Adrenal gland (tissue), 12 donors: ENCODE results near the gene PRKCB. TPM values are rescaled to one million over a fixed set of nuclear protein-coding genes. Genes with fewer than 3 reads are reported as not detected.

Source experiments
- DNase-seq, 7 donors: peaks; one replicate each; pipeline ENCODE4 v3.0.0-alpha.2; 2019 to 2020
- H3K27ac ChIP-seq, 5 donors: fragments of 200-600 bp; sonication (generic) in 4 of 5; 1 replicate in 3 of 5; 2 replicates in 2 of 5; pipeline versions ENCODE4 v1.5.1 to v1.8.0; 2016 to 2020; ENCODE audit warnings: mild to moderate bottlenecking in 1 of 5
- H3K27me3 ChIP-seq: fragments of 200-600 bp; 2 replicates; pipeline ENCODE4 v1.8.0; 2021
- H3K36me3 ChIP-seq, 2 donors: fragments of 200-600 bp; replicated peaks in 1 of 2; 1 replicate in 1 of 2; 2 replicates in 1 of 2; pipeline versions ENCODE4 v1.5.1 to v1.8.0; 2018 to 2022
- H3K4me1 ChIP-seq, 2 donors: fragments of 200-600 bp; replicated peaks in 1 of 2; 1 replicate in 1 of 2; 2 replicates in 1 of 2; pipeline versions ENCODE4 v1.5.1 to v1.8.0; 2018 to 2021
- H3K4me3 ChIP-seq, 4 donors: fragments of 200-600 bp; sonication (generic) in 3 of 4; one replicate each; pipeline ENCODE4 v1.5.1; 2016 to 2018
- H3K9me3 ChIP-seq, 3 donors: fragments of 200-600 bp; sonication (generic) in 1 of 3; replicated peaks in 1 of 3; 1 replicate in 2 of 3; 2 replicates in 1 of 3; pipeline versions ENCODE4 v1.5.1 to v1.8.0; 2016 to 2021
- POLR2A ChIP-seq, 2 donors: fragments of 450-650 bp; IDR thresholded peaks; one replicate each; pipeline ENCODE4 v1.6.1; 2017; ENCODE audit warnings: antibody characterized with exemption in 2 of 2, mild to moderate bottlenecking in 2 of 2, moderate library complexity in 1 of 2
- WGBS, 4 donors: extraction: QIAGEN DNeasy Blood & Tissue Kit in 2 of 4; methylation state at CpG; one replicate each; pipeline versions ENCODE4 v1.1.5 to v1.1.7; 2013 to 2017; 5-methylcytosine and 5-hydroxymethylcytosine counted together
- intact Hi-C, 2 donors: fragments of 100-400 bp; cut with DNase I; formaldehyde crosslinking; loops; one replicate each; pipeline versions ENCODE4 v1.14.1 to v1.15.0; 2022 to 2023
- polyA plus RNA-seq, 3 donors: library from polyadenylated mRNA; stranded (reverse); fragments of 200-250 nt in 2 of 3; fragments of 350-450 nt in 1 of 3; fragmentation: Illumina TruSeq in 1 of 3; extraction: RNeasy Lipid Tissue Mini Kit (QIAGEN cat#74804) in 1 of 3; gene quantifications; one replicate each; pipeline ENCODE4 v1.2.3, GENCODE V29; 2013 to 2014
- total RNA-seq, 9 donors: library from RNA; depleted of rRNA in 4 of 9; stranded (reverse); fragments of >200 nt in 4 of 9; fragments of 120-200 nt in 1 of 9; fragmentation: NEBNext Ultra II Directional in 1 of 9; extraction: Animal tissue kit (Norgen Biotek cat#: 25700) in 1 of 9; gene quantifications; one replicate each; pipeline versions ENCODE4 v1.1.0 to v1.2.4, GENCODE V29; 2013 to 2023
- TF ChIP-seq, protein P1 (sequence below), 6 experiments: fragments of 450-650 bp in 4 of 6; fragments of 200-600 bp in 2 of 6; sonication (generic) in 1 of 6; IDR thresholded peaks; 1 replicate in 5 of 6; 2 replicates in 1 of 6; pipeline versions ENCODE4 v1.5.1 to v1.8.0; 2016 to 2021; ENCODE audit warnings: antibody characterized with exemption in 6 of 6, mild to moderate bottlenecking in 2 of 6, moderate library complexity in 1 of 6
- donor health status: healthy with polysubstance abuse.
- donor health status: Bipolar disorder and iron deficiency.
- donor health status: DM: yes; HTN: yes; CAD: no.
- donor health status: DM: no; HTN: no; CAD: no.
- donor health status: DM: no; HTN: no; CAD: no.
- donor health status: DM: yes; HTN: yes; CAD: no.

The PRKCB gene
- total and polyA plus RNA-seq, 12 donors: 0.54 to 8.0 (median 3.0) TPM

DNA sequence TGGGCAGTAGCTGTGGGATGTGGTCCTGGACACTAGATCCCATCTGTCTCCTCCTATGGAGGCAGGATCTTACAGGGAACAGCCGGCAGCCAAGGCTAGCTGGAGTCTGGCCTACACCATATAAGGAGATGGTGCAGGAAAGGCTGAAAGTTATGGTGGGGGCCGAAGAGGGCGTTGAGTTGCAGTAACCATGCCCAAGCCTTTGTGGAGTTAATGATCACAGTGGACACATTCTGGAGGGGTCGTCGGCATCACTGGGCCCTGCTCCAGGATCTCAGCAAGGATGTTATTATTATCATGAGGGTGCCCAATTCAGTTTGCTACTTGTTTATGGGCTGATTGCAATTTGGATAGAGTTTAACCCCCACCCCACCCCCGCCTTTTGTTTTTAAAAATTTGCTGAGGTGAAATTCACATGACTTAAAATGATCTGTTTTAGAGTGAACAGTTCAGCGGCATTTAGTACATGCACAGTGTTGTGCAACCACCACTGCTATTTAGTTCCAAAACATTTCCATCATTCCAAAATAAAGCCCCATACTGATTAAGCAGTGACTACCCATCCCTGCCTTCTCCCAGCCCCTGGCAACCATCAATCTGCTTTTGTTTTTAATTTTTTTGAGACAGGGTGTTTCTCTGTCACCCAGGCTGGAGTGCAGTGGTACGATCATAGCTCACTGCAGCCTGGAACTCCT, 236.0 kb downstream of the PRKCB start:
- H3K27ac ChIP-seq: no peak overlapping the region
- WGBS, 4 donors: 71 to 85% (median 85%) methylated on average over 8 of the region's 8 CpGs
- no peak for TF ChIP-seq POLR2A (IDR thresholded peaks at IDR 0.05)
- TF ChIP-seq, protein P1, sequence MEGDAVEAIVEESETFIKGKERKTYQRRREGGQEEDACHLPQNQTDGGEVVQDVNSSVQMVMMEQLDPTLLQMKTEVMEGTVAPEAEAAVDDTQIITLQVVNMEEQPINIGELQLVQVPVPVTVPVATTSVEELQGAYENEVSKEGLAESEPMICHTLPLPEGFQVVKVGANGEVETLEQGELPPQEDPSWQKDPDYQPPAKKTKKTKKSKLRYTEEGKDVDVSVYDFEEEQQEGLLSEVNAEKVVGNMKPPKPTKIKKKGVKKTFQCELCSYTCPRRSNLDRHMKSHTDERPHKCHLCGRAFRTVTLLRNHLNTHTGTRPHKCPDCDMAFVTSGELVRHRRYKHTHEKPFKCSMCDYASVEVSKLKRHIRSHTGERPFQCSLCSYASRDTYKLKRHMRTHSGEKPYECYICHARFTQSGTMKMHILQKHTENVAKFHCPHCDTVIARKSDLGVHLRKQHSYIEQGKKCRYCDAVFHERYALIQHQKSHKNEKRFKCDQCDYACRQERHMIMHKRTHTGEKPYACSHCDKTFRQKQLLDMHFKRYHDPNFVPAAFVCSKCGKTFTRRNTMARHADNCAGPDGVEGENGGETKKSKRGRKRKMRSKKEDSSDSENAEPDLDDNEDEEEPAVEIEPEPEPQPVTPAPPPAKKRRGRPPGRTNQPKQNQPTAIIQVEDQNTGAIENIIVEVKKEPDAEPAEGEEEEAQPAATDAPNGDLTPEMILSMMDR (IDR thresholded peaks at IDR 0.05): no peak
- no peak for DNase-seq
- H3K36me3 ChIP-seq: no peaks in the 10 kb centered on the region
- no peaks in the 10 kb centered on the region for H3K27me3 ChIP-seq
- intact Hi-C loops: no loop called here
- no peaks in the 10 kb centered on the region for H3K4me1 ChIP-seq
- no peak overlapping the region for H3K4me3 ChIP-seq
- H3K9me3 ChIP-seq: no peaks in the 10 kb centered on the region

GRCh38 chr16:24073321-24073720, 237.5 kb downstream of the PRKCB start:
- Histone ChIP-seq H3K9me3 (no peaks in the 10 kb centered on the region), H3K27me3 (no peaks in the 10 kb centered on the region), H3K36me3 (no peaks in the 10 kb centered on the region), H3K4me1 (no peaks in the 10 kb centered on the region), H3K27ac (no peak overlapping the region), H3K4me3 (no peak overlapping the region)
- 80 to 88% (median 82%) methylated on average over 8 of the region's 8 CpGs for WGBS, 4 donors
- TF ChIP-seq POLR2A (IDR thresholded peaks at IDR 0.05): no peak
- intact Hi-C loops: no loop called here
- no peak for DNase-seq

GRCh38 chr16:24074574-24074973, 238.8 kb downstream of the PRKCB start:
- H3K4me1 ChIP-seq: no peaks in the 10 kb centered on the region
- intact Hi-C loops: no loop called here
- WGBS, 4 donors: 54 to 61% (median 56%) methylated on average over 5 of the region's 5 CpGs
- no peak overlapping the region for H3K27ac ChIP-seq
- DNase-seq: no peak
- H3K27me3 ChIP-seq: no peaks in the 10 kb centered on the region
- TF ChIP-seq POLR2A (IDR thresholded peaks at IDR 0.05): no peak
- TF ChIP-seq, protein P1 (IDR thresholded peaks at IDR 0.05): no peak
- H3K36me3 ChIP-seq: no peaks in the 10 kb centered on the region
- no peak overlapping the region for H3K4me3 ChIP-seq
- no peaks in the 10 kb centered on the region for H3K9me3 ChIP-seq

GRCh38 chr16:24075302-24075701, 239.5 kb downstream of the PRKCB start:
- Histone ChIP-seq H3K36me3 (no peaks in the 10 kb centered on the region), H3K27me3 (no peaks in the 10 kb centered on the region), H3K27ac (no peak overlapping the region), H3K4me3 (no peak overlapping the region), H3K4me1 (no peaks in the 10 kb centered on the region), H3K9me3 (no peaks in the 10 kb centered on the region)
- TF ChIP-seq, protein P1 (IDR thresholded peaks at IDR 0.05): no peak
- no peak for TF ChIP-seq POLR2A (IDR thresholded peaks at IDR 0.05)
- WGBS, 4 donors: 50 to 74% (median 61%) methylated on average over 1 of the region's 1 CpG
- no peak for DNase-seq
- intact Hi-C loops: no loop called here
